GM12878 (cell line): ENCODE results near the gene IFNGR2.

Experiments
- CREB1 ChIP-seq: IDR thresholded peaks from 2 replicates; pipeline ENCODE4 v1.6.1; 2012; ENCODE audit warnings: low read depth, mild to moderate bottlenecking, inconsistent platforms
- TF ChIP-seq, protein P1 (sequence below), 3 experiments: IDR thresholded peaks in 2 of 3; conservative IDR thresholded peaks in 1 of 3; 2 replicates each; pipeline ENCODE4 v1.5.1; 2011; ENCODE audit warnings: low read depth in 3 of 3, low read length in 3 of 3, mild to moderate bottlenecking in 3 of 3, control low read depth in 2 of 3, moderate library complexity in 2 of 3, inconsistent platforms in 1 of 3, mixed read lengths in 1 of 3; ENCODE audit not compliant: control insufficient read depth in 2 of 3, insufficient read depth in 1 of 3; ENCODE audit errors: extremely low read depth in 1 of 3

DNA sequence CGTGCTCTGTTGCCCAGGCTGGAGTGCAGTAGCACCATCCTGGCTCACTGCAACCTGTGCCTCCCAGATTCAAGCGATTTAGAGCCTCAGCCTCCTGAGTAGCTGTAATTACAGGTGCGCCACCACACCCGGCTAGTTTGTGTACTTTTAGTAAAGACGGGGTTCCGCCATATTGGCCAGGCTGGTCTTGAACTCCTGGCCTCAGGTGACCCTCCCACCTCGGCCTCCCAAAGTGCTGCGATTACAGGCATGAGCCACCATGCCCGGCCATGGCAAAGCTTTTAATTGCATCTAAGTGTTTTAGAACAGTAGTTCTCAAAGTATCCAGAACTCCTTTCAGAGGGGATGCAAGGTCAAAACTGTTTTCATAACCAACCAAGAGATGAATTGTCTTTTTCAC, 25.1 kb upstream of the IFNGR2 start:
- TF ChIP-seq CREB1, result no peak
- TF ChIP-seq, protein P1, sequence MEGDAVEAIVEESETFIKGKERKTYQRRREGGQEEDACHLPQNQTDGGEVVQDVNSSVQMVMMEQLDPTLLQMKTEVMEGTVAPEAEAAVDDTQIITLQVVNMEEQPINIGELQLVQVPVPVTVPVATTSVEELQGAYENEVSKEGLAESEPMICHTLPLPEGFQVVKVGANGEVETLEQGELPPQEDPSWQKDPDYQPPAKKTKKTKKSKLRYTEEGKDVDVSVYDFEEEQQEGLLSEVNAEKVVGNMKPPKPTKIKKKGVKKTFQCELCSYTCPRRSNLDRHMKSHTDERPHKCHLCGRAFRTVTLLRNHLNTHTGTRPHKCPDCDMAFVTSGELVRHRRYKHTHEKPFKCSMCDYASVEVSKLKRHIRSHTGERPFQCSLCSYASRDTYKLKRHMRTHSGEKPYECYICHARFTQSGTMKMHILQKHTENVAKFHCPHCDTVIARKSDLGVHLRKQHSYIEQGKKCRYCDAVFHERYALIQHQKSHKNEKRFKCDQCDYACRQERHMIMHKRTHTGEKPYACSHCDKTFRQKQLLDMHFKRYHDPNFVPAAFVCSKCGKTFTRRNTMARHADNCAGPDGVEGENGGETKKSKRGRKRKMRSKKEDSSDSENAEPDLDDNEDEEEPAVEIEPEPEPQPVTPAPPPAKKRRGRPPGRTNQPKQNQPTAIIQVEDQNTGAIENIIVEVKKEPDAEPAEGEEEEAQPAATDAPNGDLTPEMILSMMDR (IDR thresholded peaks at IDR 0.05 in 2 of 3, conservative IDR thresholded peaks at IDR 0.05 in 1 of 3; ENCODE audit: control insufficient read depth in 2 of 3, extremely low read depth in 1 of 3, insufficient read depth in 1 of 3, low read depth in 3 of 3, low read length in 3 of 3), result no peak
